HG03064 (cell line): ENCODE data around the gene FMN2.

ENCODE experiments used
- ATAC-seq: cut with Tn5 transposase; IDR thresholded peaks from one replicate; pipeline ENCODE4 v1.9.1; 2021; ENCODE audit warnings: low read depth; ENCODE audit not compliant: unreplicated experiment

Gene FMN2

DNA sequence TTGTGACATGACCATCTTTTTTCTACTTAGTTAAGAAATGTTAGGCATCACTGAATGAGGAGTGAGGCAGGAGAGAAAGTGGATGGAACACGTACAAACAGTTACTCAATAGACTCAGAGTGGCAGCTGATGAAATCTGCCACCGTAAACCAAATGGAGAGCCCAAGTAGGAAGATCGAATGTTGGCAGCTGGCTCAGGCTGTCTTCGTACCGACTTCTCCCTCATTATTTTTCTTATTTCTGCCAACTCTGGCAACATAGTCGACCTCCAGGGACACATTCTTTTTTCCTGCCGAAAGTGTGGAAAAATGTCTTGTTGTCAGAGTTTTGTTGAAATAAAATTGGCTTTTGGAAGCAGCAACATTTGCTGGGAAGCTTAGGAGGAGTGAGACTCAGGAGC is 377.0 kb downstream of the FMN2 start:
- no peak for ATAC-seq

DNA sequence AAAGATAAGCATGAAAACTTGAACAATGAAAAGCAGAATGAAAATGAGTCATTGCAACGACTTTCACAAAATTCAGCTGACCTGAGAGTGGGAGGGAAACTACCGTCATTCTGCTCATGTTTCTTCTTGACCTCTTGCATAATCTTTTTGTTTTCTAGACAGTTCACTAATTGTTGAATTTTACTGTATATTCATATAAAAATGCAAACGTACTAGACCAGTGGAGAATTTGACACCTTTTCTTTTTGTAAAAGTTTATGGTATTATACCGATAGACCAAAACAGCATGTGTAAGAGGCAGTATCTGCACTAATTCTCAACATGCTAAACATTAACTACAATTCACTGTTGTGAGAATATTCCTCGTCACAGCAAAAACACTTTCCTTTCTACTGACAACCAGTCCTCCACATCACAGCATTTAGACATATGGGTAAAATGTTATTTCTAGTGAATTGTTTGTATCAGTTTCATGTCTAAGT is 382.5 kb downstream of the FMN2 start:
- ATAC-seq = no peak

DNA sequence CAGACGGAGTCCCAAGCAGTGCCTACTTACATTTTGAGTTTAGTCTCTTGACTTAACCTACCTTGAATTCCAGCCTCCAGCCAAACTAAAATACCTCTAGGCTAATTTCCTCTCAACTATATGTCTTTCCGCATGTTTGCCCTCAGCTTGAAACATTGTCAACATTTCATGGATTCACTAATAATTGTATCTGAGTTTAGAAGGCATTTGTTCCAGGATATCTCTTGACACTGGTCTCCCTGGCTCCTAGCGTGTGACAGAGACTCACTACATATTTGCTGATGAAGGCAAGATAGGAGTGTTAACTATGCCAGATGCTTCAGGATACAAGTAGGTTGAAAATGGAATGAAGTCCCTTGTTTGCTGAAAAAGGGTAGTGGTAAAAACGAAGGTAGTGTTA is 384.1 kb downstream of the FMN2 start:
- ATAC-seq = no peak

DNA sequence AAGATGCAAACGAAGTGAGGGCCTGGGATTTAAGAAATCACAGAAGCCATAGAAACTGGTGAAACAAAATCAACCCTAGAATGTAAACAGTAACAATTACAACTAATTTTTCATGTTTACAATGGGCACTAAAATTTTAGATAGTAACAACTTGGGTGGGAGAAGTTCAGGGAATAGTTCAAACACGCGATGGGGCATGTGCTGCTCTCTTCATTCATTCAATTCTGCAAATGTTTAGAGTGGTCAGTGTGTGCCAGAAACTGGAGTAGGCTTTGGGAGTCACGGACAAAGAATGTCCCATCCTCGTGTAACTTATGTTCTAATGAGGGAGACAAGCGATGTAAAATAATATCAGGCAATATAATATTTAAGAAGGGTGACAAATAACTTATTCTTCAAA is 386.9 kb downstream of the FMN2 start:
- no peak for ATAC-seq

DNA sequence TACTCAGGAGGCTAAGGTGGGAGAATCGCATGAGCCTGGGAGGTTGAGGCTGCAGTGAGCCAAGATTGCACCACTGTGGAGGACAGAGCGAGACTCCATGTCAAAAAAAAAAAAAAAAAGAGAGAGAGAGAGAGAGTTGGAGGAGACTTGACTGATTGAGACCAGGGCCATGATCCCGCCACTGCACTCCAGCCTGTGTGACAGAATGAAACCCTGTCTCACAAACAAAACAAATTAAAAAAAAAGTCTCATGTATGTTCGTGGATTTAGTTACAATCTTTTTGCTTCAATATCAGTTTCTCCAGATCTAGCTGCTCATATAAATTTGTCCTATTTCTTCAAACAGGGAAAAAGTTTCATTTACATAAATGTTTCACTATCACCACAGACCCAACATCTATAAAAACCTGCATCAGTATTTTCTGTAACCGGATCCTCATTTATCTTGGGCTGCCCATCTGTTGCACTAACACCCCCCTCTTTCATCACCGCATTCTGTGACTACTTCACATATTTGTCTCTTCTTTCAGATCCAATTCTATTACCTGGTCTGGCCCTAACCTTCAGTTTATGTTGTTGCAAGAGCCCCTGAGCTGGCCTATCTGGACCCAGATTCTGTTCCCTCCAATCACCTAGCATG is 393.2 kb downstream of the FMN2 start:
- ATAC-seq = no peak

DNA sequence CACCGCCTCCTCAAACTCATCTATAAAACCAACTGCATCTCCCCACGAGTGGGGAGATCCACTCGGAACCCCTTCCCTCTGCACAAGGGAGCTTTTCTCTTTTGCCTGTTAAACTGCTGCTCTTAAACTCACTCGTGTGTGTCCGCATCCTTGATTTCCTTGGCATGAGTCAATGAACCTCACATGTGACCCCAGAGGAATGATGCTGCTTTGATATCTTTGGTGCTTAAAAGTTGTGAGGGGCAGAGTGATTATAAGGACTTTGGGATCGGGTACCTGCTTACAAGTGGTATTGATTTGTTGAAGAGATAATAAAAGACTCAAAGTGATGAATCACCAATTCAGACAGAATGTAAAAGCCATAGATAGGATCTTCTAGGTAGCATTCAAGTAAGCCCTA is 394.9 kb downstream of the FMN2 start:
- ATAC-seq = no peak

DNA sequence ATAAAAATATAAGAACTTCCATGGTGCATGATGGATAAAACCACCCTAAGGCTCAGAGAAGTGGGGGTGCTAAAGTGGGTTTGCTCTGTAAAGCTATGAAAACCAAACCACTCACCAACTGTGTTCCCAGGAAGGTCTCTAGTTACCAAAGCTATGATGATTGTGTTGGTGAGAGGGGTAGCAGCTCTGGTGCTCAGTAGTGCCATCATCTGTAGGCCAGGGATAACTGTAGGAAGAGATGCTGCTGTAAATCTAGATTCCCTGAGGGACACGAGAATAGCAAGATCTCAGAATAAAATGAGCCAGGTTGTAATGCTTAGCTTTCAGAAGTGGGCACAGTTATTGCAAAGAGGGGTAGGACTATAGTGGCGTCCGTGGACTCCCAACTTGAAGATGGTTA is 395.8 kb downstream of the FMN2 start:
- ATAC-seq = no peak

DNA sequence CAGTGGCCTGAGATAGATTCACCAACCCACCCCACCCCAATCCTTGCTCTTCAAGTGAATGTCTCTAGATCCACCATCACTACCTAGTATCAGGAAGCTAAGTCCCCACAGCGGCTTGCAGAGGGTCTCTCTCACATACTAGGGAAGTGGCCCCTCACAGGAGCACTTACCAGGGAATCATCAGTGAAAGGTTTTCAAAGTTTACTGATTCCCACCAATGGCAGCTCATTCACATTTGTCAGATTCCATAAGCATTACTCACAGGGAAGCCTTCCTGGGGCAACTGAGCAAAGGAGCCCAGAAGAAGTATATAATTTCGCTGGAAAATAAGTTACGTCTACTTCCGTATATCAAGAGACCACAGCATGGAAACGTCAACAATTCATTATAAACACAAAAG is 399.5 kb downstream of the FMN2 start:
- ATAC-seq = no peak

DNA sequence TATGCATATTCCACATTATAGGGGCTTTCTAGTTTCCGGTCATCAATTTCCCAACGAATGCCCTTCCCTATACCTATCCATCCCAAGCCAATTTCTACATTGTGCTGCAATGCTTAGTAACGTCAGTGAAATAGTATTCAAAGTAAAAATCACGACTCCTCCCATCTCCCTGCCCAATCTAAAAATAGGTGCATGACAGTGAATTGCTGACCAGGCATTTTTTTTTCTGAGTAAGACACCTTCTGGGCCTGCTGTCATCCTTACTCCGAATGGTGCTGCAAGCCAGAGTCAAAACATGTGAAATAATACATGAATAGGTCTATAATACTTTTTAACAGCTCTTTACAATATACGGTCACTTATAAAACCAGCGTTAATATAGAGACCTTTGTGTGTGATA is 400.1 kb downstream of the FMN2 start:
- no peak for ATAC-seq

DNA sequence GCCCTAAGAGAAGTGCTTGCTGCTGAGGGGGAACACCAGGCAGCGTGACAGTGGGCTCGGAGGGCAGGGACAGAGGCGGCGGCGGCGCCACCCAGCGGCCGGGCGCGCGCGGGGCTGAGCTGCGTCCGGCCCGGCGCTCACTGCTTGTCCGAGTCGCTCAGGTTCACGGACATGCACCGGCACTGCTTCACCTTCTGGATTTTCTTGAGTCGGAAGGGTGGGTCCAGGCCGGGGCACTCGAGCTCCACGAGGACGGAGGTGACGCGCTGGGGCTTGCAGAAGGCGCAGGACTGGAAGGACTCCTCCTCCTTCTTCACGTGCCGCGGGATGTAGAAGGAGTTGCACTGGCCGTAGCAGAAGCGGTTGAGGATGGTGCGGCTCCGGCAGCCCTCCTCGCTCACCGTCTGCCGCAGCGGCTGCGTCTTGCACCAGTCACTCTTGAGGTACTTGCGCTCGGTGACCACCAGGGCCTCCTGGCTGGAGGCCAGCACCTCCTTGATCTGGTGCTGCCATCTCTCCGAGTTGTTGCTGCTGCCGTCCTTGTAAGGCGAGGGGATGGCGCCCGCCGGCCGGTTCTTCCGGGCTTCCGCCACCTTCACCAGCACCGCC is 401.3 kb downstream of the FMN2 start:
- ATAC-seq = no peak

DNA sequence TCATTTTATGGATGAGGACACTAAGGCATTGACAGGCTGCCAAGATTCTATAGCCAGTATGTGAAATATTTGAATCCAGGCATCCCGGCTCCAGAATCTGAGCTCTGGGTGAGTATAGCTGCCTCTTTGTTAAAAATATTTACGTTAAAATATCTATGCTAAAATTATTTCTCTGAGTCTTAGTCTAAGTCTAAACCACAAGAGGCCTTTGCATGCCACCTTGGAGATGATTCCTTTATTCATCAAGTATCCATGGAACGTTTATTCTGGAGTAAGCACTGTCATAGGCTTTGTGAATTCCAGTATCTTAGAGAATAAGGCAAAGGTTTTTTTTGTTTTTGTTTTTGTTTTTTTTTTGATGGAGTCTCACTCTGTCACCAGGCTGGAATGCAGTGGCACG is 403.9 kb downstream of the FMN2 start:
- no peak for ATAC-seq

DNA sequence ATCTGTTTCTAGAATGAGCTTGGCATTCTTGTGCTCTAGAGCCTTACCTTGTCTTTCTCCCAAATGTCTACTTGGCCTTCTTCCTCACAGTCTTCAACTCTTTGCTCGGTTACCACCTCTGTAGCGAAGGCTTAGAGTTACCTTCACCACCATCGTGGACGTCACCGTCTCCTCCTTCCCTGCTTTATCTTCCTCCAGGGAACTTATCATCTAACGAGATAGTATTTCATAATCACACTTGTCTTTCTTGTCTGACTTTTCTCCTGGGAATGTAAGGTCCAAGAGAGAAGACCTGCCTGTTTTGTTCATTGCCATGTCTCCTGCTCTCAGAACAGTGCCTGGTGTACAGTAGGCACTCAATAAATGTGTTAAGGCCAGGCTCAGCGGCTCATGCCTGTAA is 404.7 kb downstream of the FMN2 start:
- no peak for ATAC-seq

DNA sequence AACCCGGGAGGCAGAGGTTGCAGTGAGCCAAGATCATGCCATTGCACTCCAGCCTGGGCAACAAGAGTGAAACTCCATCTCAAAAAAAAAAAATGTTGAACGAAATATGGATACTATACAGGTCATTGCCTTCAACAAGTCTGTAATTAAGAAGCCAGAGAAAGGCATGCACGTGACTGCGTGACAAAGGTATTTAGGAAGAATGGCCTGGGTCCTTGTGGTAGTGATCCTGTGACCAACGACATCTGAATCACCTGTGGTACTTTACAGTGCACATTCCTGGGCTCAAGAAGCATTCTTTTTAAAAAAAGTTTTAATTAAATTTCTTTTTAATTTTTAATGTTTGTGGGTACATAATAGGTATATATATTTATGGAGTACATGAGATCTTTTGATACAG is 405.3 kb downstream of the FMN2 start:
- no peak for ATAC-seq

DNA sequence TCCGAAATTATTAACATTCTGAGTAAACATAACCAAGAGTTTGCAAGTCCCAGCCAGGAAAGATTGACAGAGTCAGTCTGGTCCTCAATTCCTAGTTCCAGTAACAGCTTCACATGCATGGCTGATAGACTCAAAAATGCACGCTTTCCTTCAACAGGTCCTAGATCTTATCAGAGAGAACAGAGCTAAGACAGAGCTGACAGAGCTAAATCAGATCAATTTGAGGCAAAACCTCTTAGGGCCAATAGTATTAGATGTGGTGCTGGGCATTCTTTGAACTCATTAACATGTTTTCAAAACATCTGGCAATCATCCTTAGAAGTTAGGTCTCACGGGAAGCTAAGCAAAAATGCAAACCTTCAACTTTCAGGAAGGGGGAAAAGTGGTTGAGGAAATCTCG is 406.2 kb downstream of the FMN2 start:
- ATAC-seq = no peak

DNA sequence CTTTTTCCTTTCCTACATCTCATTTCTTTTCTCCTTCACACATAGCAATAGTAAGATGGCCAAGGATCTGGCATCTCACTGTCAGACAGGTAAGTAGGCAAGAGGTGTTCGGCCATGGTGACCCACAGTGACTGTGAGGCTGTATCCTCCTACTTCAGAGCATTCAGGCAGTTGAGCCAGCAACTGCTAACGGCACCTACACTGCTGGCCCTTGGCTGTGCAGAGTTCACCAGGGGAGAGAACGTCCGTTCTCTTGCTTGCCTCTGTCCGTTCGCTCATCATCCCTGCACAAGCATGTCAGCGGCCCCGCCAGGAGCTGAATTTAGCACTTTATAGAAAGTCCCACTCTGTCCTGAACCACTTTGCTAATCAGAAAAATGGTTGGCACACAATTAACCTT is 406.7 kb downstream of the FMN2 start:
- no peak for ATAC-seq

DNA sequence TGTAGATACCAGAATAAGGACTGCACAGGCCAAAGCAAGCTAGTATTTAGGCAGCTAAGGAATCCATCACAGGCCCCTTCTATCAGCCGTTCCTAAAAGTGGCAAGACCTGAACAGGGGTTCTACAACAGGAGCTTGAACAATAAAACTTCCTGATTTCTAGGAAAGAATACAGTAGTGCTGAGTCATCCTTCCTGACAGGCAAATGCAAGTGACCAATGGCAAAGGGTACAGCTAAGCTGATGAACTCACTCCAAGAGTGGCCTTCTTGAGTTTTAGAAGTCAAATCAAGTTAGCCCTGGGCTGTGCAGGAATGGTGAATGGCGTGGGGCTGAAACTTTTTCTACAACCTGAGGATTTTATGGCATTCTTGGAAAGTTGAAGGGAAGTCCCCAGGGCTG is 407.3 kb downstream of the FMN2 start:
- ATAC-seq = no peak

DNA sequence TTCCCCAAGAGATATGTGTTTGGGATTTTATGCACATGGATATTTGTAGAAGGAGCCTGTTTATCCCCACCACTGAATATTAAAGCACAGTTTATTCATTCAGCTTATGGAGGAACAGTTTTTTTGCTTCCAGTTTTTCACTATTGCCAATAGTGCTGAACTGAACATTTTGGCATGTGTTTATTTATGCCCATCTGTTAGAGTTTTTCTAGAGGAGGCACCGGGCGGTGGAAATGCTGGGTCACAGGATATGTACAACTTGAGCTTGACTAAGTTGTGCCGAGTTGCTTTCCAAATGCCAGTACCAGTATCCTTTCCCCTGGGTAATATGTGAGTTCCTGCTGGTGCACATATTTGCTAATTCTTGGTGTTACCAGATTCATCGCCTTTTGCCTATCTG is 409.0 kb downstream of the FMN2 start:
- no peak for ATAC-seq

DNA sequence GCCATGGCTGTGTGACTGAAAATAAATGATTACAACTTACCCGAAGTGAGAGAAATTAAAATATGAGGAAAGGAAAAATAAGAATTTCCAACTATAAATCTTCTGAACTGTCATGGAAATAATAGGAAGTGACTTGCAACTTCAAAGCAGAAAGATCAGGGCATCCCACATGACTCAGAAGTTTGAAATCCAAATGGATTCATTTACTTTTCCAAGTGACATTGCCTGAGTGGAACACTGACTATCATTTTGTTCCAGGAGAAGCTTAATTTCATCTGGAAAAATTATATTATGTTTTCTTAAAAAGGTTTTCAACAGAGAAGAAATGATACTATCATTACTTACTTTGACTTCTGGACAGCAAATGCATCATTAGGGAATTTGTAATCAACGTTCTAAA is 409.4 kb downstream of the FMN2 start:
- no peak for ATAC-seq

DNA sequence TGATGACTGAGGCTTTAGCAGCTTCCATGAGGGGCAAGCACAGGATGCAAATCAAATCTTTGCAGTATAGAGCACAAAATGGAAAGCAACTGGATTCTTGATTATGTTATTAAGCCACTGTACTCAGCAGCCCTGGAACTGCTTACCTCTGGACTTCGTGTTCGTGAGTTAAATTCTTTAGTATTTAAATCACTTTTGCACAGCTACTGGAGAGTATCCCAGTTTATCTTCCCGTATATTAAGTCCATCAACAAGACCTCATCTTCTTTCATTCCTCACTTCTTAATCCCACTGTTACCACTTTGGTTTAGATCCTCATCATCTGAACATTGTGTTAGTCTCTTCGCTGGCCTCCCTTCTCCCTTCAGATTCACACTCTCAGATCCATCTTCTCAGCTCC is 411.4 kb downstream of the FMN2 start:
- ATAC-seq = no peak

DNA sequence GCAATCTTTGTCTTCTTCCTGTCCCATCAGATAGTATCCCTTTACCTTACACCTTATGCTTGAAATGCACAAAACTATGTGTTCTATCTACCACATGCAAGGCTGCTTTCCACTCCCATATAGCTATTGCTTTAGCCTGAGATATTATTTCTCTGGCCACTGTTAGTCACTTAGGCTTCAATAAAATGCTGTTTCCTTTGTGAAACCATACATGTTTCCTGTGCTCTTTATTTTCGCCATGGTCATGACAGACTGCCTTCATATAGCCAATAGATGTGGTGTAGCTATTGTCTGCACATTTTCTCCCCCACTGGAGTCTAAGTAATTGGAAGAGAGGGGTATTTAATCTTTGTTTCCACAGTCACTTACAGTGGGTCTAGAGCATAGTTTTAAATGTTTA is 411.9 kb downstream of the FMN2 start:
- no peak for ATAC-seq

DNA sequence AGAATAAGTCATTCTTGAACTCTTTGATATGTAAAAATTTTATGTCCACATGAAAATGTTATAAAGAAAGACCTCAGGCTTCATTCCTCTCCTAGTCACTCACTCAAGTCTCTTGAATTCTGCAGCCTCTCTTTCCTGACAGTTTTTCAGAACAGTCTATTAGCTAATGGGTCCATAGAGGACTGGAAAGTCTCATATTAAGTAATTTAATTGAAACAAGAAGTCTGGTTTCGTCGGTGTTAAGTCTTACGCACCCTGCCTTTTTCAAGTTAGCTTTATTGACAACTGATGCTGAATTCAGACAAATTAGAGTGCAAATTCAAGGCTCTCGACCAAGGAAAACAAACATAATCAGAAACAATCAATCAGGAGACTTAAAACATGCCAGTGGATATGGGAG is 414.5 kb downstream of the FMN2 start:
- no peak for ATAC-seq

DNA sequence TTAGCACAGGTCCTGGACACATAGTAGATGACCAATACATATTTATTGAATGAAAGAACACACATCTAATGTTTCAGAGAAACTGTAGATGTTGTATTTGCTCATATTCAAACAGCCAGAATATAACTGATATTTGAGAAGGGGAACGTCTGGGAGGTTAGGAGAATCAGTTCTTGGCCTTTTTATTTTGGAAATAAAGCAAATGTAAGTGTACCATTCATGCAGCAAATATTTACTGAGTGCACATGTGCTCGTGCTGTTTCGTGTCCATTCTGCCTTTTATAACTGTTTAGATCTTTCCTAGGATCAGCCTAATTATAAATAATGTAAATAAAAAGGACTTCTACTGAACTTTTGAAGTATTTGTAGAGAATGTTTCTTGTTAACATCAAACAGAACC is 416.5 kb downstream of the FMN2 start:
- ATAC-seq = no peak

DNA sequence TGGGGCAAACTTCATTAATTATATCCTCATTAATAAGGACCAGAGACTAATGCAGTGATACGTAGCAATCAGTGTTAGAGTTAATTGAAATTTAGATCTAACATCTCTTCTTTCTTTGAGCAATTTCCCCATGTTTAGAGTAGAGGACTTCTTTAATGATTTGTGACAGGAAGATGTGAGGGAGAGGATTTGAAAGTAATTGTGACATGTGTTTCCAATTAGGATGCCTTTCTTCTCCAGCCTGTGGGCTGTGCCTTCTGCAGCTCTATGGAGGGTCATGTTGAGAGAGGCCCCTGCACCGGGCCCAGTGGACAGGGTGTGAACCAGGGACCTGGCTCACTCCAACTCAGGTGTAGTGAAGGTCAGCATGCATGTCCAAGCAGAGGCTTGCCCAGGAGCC is 417.3 kb downstream of the FMN2 start:
- no peak for ATAC-seq
